ENCODE data around the gene TECPR1. TPM values are rescaled to one million over a fixed set of nuclear protein-coding genes. Genes with fewer than 3 reads are reported as not detected.

The TECPR1 gene
- total RNA-seq, 1 donor from 2014 or later, result 50.1 TPM

DNA sequence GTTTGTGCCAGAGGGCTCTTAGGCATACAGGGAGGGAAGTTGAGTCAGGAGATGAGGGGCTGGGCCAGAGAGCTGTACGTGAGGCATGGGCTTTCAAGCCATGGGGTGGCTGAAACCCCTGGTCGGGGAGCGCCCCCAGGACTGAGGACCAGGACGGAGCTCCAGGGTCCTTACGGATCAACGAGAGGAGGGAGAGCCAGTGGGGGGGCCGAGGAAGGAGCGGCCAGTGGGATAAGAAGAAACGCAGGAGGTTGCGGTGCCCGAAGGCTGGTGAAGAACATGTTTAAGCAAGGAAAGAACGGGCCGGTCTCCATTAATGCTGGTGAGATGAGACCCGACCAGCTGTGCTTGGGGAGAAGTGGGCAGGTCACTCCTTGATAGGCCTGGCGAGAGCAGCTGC is 84.4 kb downstream of the TECPR1 start:
- H3K4me3 ChIP-seq, result no peak overlapping the region
- DNase-seq, result no peak

DNA sequence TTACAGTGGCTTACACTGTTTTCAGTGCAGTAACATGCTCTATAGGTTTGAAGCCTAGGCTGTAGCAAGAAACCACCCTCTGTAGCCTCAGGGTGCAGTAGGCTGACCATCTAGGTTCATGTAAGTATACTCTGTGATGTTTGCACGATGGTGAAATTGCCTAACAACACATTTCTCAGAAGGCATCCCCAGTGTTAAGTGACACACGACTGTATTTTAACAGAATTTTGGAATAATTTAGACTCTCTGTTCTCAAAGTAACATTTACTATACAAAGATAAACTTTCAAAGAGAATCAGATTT is 85.4 kb downstream of the TECPR1 start:
- Histone ChIP-seq H3K36me3 (peaks cover 5% of the 10 kb centered on the region), H3K9me3 (no peaks in the 10 kb centered on the region), H3K27ac (no peak overlapping the region), H3K4me1 (no peaks in the 10 kb centered on the region), H3K4me3 (no peak overlapping the region), H3K27me3 (ENCODE audit: low read depth) (no peaks in the 10 kb centered on the region)
- TF ChIP-seq, protein P1, sequence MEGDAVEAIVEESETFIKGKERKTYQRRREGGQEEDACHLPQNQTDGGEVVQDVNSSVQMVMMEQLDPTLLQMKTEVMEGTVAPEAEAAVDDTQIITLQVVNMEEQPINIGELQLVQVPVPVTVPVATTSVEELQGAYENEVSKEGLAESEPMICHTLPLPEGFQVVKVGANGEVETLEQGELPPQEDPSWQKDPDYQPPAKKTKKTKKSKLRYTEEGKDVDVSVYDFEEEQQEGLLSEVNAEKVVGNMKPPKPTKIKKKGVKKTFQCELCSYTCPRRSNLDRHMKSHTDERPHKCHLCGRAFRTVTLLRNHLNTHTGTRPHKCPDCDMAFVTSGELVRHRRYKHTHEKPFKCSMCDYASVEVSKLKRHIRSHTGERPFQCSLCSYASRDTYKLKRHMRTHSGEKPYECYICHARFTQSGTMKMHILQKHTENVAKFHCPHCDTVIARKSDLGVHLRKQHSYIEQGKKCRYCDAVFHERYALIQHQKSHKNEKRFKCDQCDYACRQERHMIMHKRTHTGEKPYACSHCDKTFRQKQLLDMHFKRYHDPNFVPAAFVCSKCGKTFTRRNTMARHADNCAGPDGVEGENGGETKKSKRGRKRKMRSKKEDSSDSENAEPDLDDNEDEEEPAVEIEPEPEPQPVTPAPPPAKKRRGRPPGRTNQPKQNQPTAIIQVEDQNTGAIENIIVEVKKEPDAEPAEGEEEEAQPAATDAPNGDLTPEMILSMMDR (IDR thresholded peaks at IDR 0.05), result no peak
- intact Hi-C loops (cut with DNase I), result loop anchor here (5.0 to 10.0 kb wide), 2 partner anchors 62 to 144 kb away; partner anchors contain the start of gene LMTK2
- no peak for DNase-seq
- ATAC-seq, result no peak

More for the DNA sequence above, 84.4 kb downstream of the TECPR1 start:
- no peaks in the 10 kb centered on the region for H3K4me1 ChIP-seq
- peaks cover 14% of the 10 kb centered on the region for H3K36me3 ChIP-seq
- ATAC-seq, result no peak
- H3K27me3 ChIP-seq (ENCODE audit: low read depth), result no peaks in the 10 kb centered on the region
- intact Hi-C loops (cut with DNase I), result loop anchor here (5.0 to 10.0 kb wide), 2 partner anchors 63 to 145 kb away; partner anchors contain the start of gene LMTK2
- H3K9me3 ChIP-seq, result no peaks in the 10 kb centered on the region
- H3K27ac ChIP-seq, result no peak overlapping the region
- TF ChIP-seq, protein P1 (IDR thresholded peaks at IDR 0.05), result no peak

DNA sequence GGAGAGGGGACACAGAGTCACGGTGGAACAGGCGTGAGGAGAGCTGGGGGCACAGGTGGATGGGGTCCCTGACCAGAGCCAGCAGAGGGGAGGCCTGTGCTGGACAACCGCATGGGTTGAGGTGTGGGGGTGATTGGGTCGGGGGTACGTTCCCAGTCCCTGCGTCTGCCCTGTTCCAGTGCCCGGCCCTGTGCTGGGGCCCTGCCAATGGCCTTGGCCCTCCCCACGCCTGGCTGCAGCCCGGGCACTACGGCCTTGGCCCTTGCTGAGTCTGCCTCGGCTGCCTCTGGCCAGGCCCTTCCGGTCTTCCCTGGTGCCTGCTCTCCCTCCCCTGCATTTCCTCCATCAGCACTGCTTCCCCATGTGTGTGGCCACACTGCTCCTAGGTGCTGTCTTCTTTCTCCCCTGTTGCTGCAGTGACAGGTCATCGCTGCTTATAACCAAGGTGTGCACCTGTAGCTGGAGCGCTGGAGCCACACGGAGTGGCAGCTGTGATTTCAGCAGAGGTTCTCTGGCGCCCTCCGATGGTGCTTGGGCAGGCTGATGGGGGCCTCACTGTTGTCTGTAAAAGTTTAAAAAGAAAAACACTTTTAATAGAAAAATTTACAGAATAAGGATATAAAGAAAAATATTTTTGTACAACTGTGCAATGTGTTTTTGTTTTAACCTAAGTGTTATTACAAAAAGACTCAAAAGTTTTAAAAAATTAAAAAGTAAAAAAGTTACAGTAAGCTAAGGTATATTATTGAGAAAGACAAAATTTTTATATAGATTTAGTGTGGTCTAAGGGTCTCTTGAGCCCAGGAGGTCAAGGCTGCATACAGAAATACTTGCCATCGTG is 86.0 kb downstream of the TECPR1 start:
- Histone ChIP-seq H3K4me3 (no peak overlapping the region), H3K4me1 (no peaks in the 10 kb centered on the region), H3K27ac (no peak overlapping the region), H3K9me3 (no peaks in the 10 kb centered on the region), H3K27me3 (ENCODE audit: low read depth) (no peaks in the 10 kb centered on the region), H3K36me3 (no peaks in the 10 kb centered on the region)
- TF ChIP-seq, protein P1 (IDR thresholded peaks at IDR 0.05), result peak; percentile 77
- DNase-seq (peak; percentile 80), ATAC-seq (peak; percentile 71 to 74)
- intact Hi-C loops (cut with DNase I), result loop anchor here (5.0 to 10.0 kb wide), 2 partner anchors 61 to 144 kb away; partner anchors contain the start of gene LMTK2

Other genes starting within 250 kb of the TECPR1 start
- 24.5 TPM for gene LMTK2, start 145.4 kb downstream of the TECPR1 start, total RNA-seq
- gene BHLHA15, start 40.8 kb downstream of the TECPR1 start, total RNA-seq, result 1.2 TPM
- gene BRI3, start 29.5 kb upstream of the TECPR1 start, total RNA-seq, result 516 TPM
- gene BAIAP2L1, start 148.9 kb upstream of the TECPR1 start, total RNA-seq, result 21.1 TPM